Measurements from ENCODE around the gene MAP4K2. TPM values are rescaled to one million over a fixed set of nuclear protein-coding genes. Genes with fewer than 3 reads are reported as not detected.

Gene MAP4K2
- polyA plus RNA-seq, 1 of the 3 experiments (the other 2 are of a cell fraction) = 20.0 TPM

DNA sequence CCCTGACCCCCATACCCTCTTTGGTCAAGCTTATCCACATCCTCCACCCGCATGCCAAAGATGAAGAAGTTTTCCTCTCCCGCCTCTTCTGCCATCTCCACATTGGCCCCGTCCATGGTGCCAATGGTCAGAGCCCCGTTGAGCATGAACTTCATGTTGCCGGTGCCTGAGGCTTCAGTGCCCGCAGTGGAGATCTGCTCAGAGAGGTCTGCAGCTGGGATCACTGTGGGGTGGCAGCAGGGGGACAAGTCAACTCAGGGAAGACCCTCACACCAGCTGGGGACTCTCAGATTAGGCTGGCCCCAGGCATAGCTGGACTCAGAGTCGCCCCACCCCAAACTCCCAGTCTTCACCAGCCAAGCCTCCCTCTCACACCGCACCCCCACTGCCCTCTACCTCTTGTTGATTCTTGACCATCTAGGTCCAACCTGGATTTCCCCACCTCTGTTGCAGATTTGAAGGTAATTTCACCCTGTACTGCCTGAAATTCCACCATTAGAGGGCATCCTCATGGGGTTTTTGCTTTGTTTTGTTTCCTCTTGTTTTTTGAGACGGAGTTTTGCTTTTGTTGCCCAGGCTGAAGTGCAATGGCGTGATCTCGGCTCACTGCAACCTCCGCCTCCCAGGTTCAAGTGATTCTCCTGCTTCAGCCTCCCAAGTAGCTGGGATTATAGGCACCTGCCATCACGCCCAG is 52.5 kb downstream of the MAP4K2 start:
- WGBS (ENCODE audit: low lambda C conversion rate) = 89% methylated on average over 13 of the region's 13 CpGs
- no peaks in the 10 kb centered on the region for H3K79me2 ChIP-seq (ENCODE audit: insufficient read depth)
- no peak overlapping the region for H3K27ac ChIP-seq (ENCODE audit: low read depth in 2 of 2, low read length in 1 of 2)
- no peak overlapping the region for H3K4me3 ChIP-seq (ENCODE audit: low read depth in 2 of 2, low read length in 1 of 2)
- H3K9ac ChIP-seq = no peak overlapping the region
- CTCF ChIA-PET = interaction anchor here (1.3 to 2.0 kb wide), 2 partner anchors 8 to 14 kb away, joined by 3 to 5 read pairs; no protein-coding TSS in a partner anchor
- peaks cover 2% of the 10 kb centered on the region; the same call in 1 of the 2 replicates for H4K20me1 ChIP-seq (ENCODE audit: insufficient read depth)
- H3K4me2 ChIP-seq = no peak overlapping the region
- TF ChIP-seq, protein P1, sequence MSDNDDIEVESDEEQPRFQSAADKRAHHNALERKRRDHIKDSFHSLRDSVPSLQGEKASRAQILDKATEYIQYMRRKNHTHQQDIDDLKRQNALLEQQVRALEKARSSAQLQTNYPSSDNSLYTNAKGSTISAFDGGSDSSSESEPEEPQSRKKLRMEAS (IDR thresholded peaks at IDR 0.05; ENCODE audit: low read depth) = no peak
- TF ChIP-seq EP300 (IDR thresholded peaks at IDR 0.05; ENCODE audit: borderline replicate concordance in 1 of 2, low read depth in 1 of 2, low read length in 1 of 2) (no peak), RAD21 (IDR thresholded peaks at IDR 0.05; ENCODE audit: low read length) (no peak), CHD2 (IDR thresholded peaks at IDR 0.05; ENCODE audit: low read length, partially characterized antibody) (no peak)
- TF ChIP-seq, protein P2, sequence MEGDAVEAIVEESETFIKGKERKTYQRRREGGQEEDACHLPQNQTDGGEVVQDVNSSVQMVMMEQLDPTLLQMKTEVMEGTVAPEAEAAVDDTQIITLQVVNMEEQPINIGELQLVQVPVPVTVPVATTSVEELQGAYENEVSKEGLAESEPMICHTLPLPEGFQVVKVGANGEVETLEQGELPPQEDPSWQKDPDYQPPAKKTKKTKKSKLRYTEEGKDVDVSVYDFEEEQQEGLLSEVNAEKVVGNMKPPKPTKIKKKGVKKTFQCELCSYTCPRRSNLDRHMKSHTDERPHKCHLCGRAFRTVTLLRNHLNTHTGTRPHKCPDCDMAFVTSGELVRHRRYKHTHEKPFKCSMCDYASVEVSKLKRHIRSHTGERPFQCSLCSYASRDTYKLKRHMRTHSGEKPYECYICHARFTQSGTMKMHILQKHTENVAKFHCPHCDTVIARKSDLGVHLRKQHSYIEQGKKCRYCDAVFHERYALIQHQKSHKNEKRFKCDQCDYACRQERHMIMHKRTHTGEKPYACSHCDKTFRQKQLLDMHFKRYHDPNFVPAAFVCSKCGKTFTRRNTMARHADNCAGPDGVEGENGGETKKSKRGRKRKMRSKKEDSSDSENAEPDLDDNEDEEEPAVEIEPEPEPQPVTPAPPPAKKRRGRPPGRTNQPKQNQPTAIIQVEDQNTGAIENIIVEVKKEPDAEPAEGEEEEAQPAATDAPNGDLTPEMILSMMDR (IDR thresholded peaks at IDR 0.05) = no peak
- TF ChIP-seq, protein P3, sequence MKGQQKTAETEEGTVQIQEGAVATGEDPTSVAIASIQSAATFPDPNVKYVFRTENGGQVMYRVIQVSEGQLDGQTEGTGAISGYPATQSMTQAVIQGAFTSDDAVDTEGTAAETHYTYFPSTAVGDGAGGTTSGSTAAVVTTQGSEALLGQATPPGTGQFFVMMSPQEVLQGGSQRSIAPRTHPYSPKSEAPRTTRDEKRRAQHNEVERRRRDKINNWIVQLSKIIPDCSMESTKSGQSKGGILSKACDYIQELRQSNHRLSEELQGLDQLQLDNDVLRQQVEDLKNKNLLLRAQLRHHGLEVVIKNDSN (IDR thresholded peaks at IDR 0.05; ENCODE audit: borderline replicate concordance, low read depth) = no peak
- no peaks in the 10 kb centered on the region for H3K36me3 ChIP-seq (replicated peaks in 1 of 2; ENCODE audit: control insufficient read depth in 1 of 2, insufficient read depth in 2 of 2, low read length in 1 of 2)
- peaks cover under 1 to 2% of the 10 kb centered on the region in 2 experiments; a peak in 1 of 4 replicates for H3K4me1 ChIP-seq (ENCODE audit: control insufficient read depth in 1 of 2, insufficient read depth in 2 of 2, low read depth in 1 of 2, low read length in 1 of 2)
- no peaks in the 10 kb centered on the region for H3K9me3 ChIP-seq
- no peaks in the 10 kb centered on the region for H3K9me2 ChIP-seq
- peaks cover 22% of the 10 kb centered on the region for H3F3A ChIP-seq (replicated peaks; ENCODE audit: insufficient read depth)
- DNase-seq = no peak
- no peak overlapping the region for H2AFZ ChIP-seq (ENCODE audit: low read depth)
- POLR2A ChIA-PET = no interaction called here
- no peaks in the 10 kb centered on the region for H3K27me3 ChIP-seq (ENCODE audit: insufficient read depth)

DNA sequence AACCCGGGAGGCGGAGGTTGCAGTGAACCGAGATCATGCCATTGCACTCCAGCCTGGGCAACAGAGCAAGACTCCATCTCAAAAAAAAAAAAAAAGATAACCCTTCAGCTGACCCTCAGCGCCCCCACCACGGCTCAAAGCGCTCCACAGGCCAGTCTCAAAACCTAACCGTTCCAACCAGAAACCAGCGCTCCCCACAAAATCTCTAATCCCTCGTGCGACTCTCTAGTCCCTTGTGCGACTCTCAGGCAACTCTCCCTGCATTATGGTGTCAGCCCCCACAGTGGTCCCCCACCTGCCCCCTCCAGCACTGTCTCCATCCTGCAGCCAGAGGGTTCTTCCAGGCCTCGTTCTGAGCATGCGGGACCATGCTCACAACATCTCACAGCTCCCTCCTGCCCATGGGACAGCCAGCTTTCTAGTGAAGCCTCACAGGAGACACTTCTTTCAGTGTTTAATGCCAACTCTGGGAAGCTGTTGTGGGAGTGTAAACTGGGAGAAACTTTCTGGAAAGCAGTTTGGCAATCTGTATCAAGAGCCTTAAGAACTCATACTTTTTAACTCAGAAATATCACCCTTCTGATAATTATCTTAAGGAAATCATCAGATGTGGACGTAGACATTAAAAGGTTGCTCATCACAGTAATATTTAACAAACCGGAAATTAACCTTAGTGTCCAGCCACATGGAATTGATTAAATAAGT is 54.9 kb downstream of the MAP4K2 start:
- peaks cover 14 to 15% of the 10 kb centered on the region in 2 experiments; a peak in 2 of 4 replicates for H3K4me1 ChIP-seq (ENCODE audit: control insufficient read depth in 1 of 2, insufficient read depth in 2 of 2, low read depth in 1 of 2, low read length in 1 of 2)
- H3K79me2 ChIP-seq (ENCODE audit: insufficient read depth) = no peaks in the 10 kb centered on the region
- no peaks in the 10 kb centered on the region for H3K36me3 ChIP-seq (replicated peaks in 1 of 2; ENCODE audit: control insufficient read depth in 1 of 2, insufficient read depth in 2 of 2, low read length in 1 of 2)
- H3K9me2 ChIP-seq = no peaks in the 10 kb centered on the region
- peak overlapping the region; percentile 35; the same call in 1 of the 2 replicates for H3K9ac ChIP-seq
- peaks cover 2% of the 10 kb centered on the region; the same call in 1 of the 2 replicates for H4K20me1 ChIP-seq (ENCODE audit: insufficient read depth)
- ChIA-PET POLR2A (no interaction called here), CTCF (interaction anchor here (0.8 to 2.1 kb wide), 5 partner anchors 9 to 60 kb away, joined by 3 to 6 read pairs (median 4); no protein-coding TSS in a partner anchor)
- DNase-seq = no peak
- H3K4me2 ChIP-seq = peak overlapping the region; percentile 47; the same call in 1 of the 2 replicates
- WGBS (ENCODE audit: low lambda C conversion rate) = 78% methylated on average over 15 of the region's 15 CpGs
- H3K9me3 ChIP-seq = no peaks in the 10 kb centered on the region
- no peak overlapping the region for H3K4me3 ChIP-seq (ENCODE audit: low read depth in 2 of 2, low read length in 1 of 2)
- peaks cover 8% of the 10 kb centered on the region; the same call in 1 of the 2 replicates for H3K27me3 ChIP-seq (ENCODE audit: insufficient read depth)
- H3F3A ChIP-seq (replicated peaks; ENCODE audit: insufficient read depth) = peaks cover 22% of the 10 kb centered on the region
- TF ChIP-seq TCF12 (IDR thresholded peaks at IDR 0.05) (peak; percentile 86), FOSL2 (IDR thresholded peaks at IDR 0.05; ENCODE audit: borderline replicate concordance, low read depth) (peak; percentile 22; the same call in 1 of the 2 replicates), FOXM1 (IDR thresholded peaks at IDR 0.05; ENCODE audit: low read depth) (no peak)
- peak overlapping the region; percentile 78 to 85; a peak in 3 of 4 replicates for H3K27ac ChIP-seq (ENCODE audit: low read depth in 2 of 2, low read length in 1 of 2)
- H2AFZ ChIP-seq (ENCODE audit: low read depth) = peak overlapping the region; percentile 18; the same call in 1 of the 2 replicates
